GM18870 (cell line): Measurements from ENCODE around the gene CSNK2A1.
"Not testable (repeated sequence)": the region's sequence is repeated elsewhere in the genome, so short reads cannot be mapped to it uniquely, and the experiment has no call there.

ENCODE experiments used
- ATAC-seq: cut with Tn5 transposase; IDR thresholded peaks from one replicate; pipeline ENCODE4 v1.9.1; 2021; ENCODE audit warnings: moderate library complexity; ENCODE audit not compliant: unreplicated experiment

The CSNK2A1 gene

DNA sequence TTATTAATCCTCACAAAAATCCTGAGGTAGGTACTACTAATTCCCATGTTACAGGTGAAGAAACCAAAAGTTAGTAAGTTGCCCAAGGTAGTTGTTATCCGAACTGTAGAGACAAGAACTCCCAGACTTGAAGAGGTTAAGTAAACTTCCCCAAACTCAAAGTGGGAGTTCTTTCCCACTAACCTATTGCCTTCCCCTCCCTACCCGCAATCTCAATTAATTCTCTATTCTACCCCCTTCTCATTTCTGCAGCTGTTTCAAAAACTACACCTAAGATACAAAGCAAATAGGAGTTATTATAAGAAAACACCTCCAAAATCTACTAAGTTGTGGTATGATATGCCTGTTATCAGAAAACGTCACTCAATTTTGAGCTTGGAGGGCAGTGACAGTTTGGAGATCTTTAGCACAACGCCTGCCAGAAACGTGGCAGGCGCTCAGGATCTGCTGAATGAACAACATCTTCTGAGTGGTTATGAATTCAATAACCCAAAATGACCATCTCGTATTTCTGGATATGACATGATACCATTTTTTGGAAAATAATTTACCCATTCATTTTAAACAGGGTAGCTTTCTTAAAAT lies 7.1 kb downstream of the CSNK2A1 start:
- no peak for ATAC-seq

DNA sequence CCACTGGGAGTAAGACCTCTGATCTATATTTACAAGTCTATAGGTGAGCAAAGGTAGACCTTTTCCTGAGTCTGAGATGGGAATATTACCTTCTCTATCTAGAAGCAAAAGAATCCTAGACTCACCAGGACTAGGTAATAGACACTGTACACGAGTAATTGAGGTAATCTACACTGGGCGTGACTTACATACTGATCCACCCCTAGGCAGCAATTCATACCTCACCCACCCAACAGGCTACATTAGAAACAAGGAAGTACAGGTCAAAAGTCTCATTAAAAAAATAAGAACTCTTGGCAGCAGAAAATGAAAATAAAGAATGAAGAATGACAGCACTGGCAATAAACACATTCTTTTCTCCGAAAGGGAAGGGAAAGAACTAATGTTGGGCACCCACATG lies 7.6 kb downstream of the CSNK2A1 start:
- ATAC-seq = no peak

DNA sequence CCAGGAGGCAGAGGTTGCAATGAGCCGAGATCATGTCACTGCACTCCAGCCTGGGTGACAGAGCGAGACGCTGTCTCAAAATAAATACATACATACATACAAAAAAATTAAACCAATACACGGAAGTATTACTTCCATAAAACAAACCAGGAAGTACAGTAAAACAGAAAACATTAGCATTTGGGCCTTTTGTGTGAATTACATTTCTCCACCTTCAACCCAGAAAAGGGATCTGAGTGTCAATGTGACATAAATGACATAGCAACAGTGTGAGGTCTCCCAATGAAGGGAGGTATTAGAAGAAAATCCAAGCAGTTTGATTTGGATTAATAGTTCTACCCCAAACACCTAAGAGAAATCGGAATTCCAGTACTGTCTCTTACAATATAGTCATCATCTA lies 10.1 kb downstream of the CSNK2A1 start:
- no peak for ATAC-seq

GRCh38 chr20:532530-532929 lies 11.1 kb downstream of the CSNK2A1 start:
- no peak for ATAC-seq

DNA sequence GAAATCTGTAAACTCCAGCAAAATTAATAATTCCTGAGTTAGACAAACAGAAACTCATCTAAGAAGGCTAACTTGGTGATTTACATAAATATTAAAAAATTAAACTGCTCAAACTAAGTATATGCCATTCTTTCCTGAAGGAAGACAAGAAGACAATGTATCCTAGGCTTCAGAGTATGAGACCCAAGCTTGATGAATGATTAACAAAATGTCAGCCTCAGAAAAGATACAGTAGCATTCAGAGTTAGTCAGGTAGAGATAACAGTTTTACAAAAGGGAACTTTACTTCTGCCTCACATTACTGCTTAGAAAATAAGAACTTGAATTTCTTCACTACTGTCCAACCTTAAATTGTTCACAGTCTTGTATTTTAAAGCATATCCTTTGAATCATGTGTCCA lies 12.0 kb downstream of the CSNK2A1 start:
- ATAC-seq = no peak

DNA sequence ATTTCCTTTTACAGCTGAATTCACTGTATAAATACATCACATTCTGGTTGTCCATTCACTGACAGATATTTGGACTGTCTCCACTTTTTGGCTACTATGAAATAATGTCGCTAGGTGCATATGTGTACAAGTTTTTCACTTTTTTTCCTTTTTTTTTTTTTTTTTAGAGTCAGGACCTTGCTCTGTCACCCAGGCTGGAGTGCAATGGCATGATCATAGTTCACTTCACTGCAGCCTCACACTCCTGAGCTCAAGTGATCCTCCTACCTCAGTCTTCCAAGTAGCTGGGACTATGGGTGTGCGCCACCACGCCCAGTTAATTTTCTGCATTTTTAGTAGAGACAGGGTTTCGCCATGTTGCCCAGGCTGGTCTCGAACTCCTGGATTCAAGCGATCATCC lies 13.3 kb downstream of the CSNK2A1 start:
- ATAC-seq = no peak

GRCh38 chr20:528923-529604 lies 14.5 kb downstream of the CSNK2A1 start:
- ATAC-seq = no peak

- no peak for ATAC-seq
Measured at GRCh38 chr20:527571-527886, 16.1 kb downstream of the CSNK2A1 start.

DNA sequence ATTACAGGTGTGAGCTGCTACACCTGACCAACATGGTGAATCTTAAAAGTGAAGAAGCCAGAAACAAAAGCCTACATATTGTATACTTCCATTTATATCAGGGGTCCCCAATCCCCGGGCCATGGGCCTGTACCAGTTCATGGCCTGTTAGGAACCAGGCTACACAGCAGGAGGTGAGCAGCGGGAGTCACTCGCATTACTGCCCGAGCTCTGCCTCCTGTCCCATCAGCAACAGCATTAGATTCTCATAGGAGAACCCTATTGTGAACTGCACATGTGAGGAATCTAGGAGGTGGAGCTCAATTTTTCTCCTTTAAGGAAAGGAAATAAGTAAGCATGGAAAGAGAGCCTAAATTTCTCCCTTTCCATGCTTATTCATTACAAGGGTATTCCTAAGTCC lies 21.7 kb downstream of the CSNK2A1 start:
- no peak for ATAC-seq

GRCh38 chr20:519999-520398 lies 23.6 kb downstream of the CSNK2A1 start:
- no peak for ATAC-seq

- ATAC-seq = no peak
Measured at GRCh38 chr20:517221-517620, 26.4 kb downstream of the CSNK2A1 start.

- ATAC-seq = no peak
Measured at GRCh38 chr20:516799-517198, 26.8 kb downstream of the CSNK2A1 start.

DNA sequence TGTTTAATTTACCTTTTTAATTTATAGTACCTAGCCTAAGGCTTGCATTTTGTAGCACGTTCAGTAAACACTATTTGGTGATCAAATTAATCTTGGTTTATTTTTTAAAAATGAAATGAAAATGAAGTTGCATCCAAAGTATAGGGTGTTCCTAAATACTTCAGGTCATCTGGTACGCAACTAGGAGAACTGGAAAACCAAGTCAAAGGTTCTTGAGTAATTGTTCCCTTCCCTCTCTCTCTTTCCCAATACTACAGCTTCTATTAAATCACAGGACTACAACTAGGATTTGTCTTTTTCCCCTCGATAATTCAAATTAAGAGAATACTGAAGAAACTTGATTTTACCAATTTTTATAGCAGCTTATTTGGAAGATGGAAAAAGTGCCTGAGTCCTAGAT lies 27.9 kb downstream of the CSNK2A1 start:
- no peak for ATAC-seq

- no peak for ATAC-seq
Measured at GRCh38 chr20:513429-513828, 30.2 kb downstream of the CSNK2A1 start.

GRCh38 chr20:510328-511057 lies 33.1 kb downstream of the CSNK2A1 start:
- not testable (repeated sequence) for ATAC-seq

- ATAC-seq = not testable (repeated sequence)
Measured at GRCh38 chr20:508364-508787, 35.2 kb downstream of the CSNK2A1 start.

- no peak for ATAC-seq
Measured at GRCh38 chr20:507761-508332, 35.7 kb downstream of the CSNK2A1 start.

GRCh38 chr20:507006-507758 lies 36.4 kb downstream of the CSNK2A1 start:
- ATAC-seq = no peak

GRCh38 chr20:504632-505075 lies 38.9 kb downstream of the CSNK2A1 start:
- ATAC-seq = no peak

DNA sequence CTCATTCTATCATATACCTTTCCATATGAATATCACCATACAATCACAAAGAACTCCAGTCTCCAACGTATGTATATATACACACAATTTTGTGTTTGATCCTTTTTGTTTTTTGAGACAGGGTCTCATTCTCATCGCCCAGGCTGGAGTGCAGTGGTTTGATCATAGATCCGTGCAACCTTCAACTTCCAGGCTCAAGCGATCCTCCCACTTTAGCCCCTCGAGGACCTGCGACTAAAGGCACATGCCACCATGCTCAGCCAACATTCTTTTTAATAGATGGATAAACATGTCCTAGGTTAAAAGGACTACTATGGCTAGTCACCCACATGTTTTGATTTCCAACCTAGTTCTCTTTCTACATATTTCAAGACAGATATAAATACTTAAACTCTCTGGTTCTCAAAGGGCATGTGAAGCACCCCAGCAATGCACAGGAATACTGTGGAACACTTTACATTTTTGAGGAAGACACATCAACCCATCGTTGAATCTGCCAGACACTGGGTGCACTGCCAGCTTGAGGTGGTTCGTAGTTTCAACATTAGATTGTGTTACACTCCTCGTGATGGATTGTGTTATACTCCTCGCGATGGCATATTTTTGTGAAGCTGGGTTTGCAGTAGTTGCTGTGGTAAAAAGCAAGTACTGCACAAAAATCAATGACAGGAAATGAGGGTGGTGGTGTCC lies 40.4 kb downstream of the CSNK2A1 start:
- no peak for ATAC-seq

- no peak for ATAC-seq
Measured at GRCh38 chr20:497979-498378, 45.6 kb downstream of the CSNK2A1 start.
